Sigmoid colon (tissue), 4 donors: ENCODE measurements around the gene AKR1B1.

Experiments used
- CTCF ChIP-seq, 4 experiments: fragments of 450-650 bp in 3 of 4; fragments of 200-600 bp in 1 of 4; IDR thresholded peaks; one replicate each; pipeline ENCODE4 v1.5.1; 2016 to 2019; ENCODE audit warnings: antibody characterized with exemption in 4 of 4, mild to moderate bottlenecking in 3 of 4, moderate library complexity in 2 of 4
- EP300 ChIP-seq, 4 donors: sonication (generic); formaldehyde crosslinking; IDR thresholded peaks; one replicate each; pipeline ENCODE4 v1.6.1; 2017; ENCODE audit warnings: antibody characterized with exemption in 4 of 4
- POLR2A ChIP-seq, 2 donors: fragments of 450-650 bp; IDR thresholded peaks; one replicate each; pipeline ENCODE4 v1.6.1; 2016; ENCODE audit warnings: antibody characterized with exemption in 2 of 2, mild to moderate bottlenecking in 2 of 2, moderate library complexity in 2 of 2
- POLR2AphosphoS5 ChIP-seq, 4 donors: sonication (generic); formaldehyde crosslinking; IDR thresholded peaks; one replicate each; pipeline ENCODE4 v1.6.1; 2017; ENCODE audit warnings: antibody characterized with exemption in 4 of 4

DNA sequence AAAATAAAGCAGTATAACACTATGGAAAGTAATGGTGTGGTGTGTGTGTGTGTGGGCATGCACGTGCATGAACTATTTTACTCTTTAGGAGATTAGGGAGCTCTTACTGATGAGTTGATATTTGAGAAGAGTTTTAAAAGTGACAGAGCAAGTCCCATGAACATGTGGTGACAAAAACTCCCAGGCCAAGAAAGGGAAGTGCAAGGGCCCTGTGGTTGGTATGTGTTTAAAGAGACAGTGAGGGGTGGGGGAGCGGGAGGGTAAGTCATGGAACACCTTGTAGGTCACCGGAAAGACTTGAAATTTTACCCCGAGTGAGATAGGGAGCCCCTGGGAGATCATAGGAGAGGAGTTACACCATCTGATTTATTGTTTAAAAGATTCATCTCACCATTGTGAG, 63.3 kb downstream of the AKR1B1 start:
- TF ChIP-seq CTCF (IDR thresholded peaks at IDR 0.05) (no peak), POLR2AphosphoS5 (IDR thresholded peaks at IDR 0.05) (no peak), POLR2A (IDR thresholded peaks at IDR 0.05) (no peak), EP300 (IDR thresholded peaks at IDR 0.05) (no peak)
